Cardiac muscle cell (in vitro differentiated cells and primary cell): ENCODE results near the gene TTN. TPM values are rescaled to one million over a fixed set of nuclear protein-coding genes. Genes with fewer than 3 reads are reported as not detected.
A peak's percentile ranks its signal among the peaks of the same experiment; 100 is the strongest.

ENCODE experiments used
- DNase-seq, 2 donors: peaks; one replicate each; pipeline versions ENCODE4 v3.0.0 to v3.0.0-alpha.2; 2010 to 2017; ENCODE audit warnings: low read depth in 1 of 2, low spot score in 1 of 2
- H3K27ac ChIP-seq: fragments of 200-600 bp; sonication (generic); 2 replicates; pipeline ENCODE4 v1.5.1; 2016
- H3K27me3 ChIP-seq: fragments of 200-600 bp; sonication (generic); 2 replicates; pipeline ENCODE4 v1.6.0; 2016; ENCODE audit warnings: control low read depth
- H3K36me3 ChIP-seq: fragments of 200-600 bp; sonication (generic); 2 replicates; pipeline ENCODE4 v1.5.1; 2016; ENCODE audit warnings: control low read depth
- H3K4me1 ChIP-seq: fragments of 200-600 bp; sonication (generic); 2 replicates; pipeline ENCODE4 v1.8.1; 2017; ENCODE audit warnings: low read depth, mild to moderate bottlenecking, mixed run types
- H3K4me3 ChIP-seq: fragments of 200-600 bp; sonication (generic); 2 replicates; pipeline ENCODE4 v1.5.1; 2016; ENCODE audit warnings: mild to moderate bottlenecking
- H3K9me3 ChIP-seq: fragments of 200-600 bp; sonication (generic); 2 replicates; pipeline ENCODE4 v1.5.1; 2017; ENCODE audit warnings: low read depth, mild to moderate bottlenecking, control low read depth
- polyA plus RNA-seq: library from polyadenylated mRNA; unstranded; fragments of >200 nt; fragmentation: Nextera tagmentation; extraction: Ambion mirVana; gene quantifications from 2 replicates; pipeline ENCODE4 v1.2.1, GENCODE V29; 2016
- total RNA-seq: library from RNA; depleted of rRNA; stranded (reverse); fragments of >200 nt; gene quantifications from 2 replicates; pipeline ENCODE4 v1.2.3, GENCODE V29; 2016
- TF ChIP-seq, protein P1 (sequence below): IDR thresholded peaks from 2 replicates; pipeline ENCODE4 v1.5.1; 2012; ENCODE audit warnings: low read depth, mild to moderate bottlenecking, low read length

Gene TTN
- total and polyA plus RNA-seq, 2 experiments from 2014 or later: 1,208 to 1,214 TPM

DNA sequence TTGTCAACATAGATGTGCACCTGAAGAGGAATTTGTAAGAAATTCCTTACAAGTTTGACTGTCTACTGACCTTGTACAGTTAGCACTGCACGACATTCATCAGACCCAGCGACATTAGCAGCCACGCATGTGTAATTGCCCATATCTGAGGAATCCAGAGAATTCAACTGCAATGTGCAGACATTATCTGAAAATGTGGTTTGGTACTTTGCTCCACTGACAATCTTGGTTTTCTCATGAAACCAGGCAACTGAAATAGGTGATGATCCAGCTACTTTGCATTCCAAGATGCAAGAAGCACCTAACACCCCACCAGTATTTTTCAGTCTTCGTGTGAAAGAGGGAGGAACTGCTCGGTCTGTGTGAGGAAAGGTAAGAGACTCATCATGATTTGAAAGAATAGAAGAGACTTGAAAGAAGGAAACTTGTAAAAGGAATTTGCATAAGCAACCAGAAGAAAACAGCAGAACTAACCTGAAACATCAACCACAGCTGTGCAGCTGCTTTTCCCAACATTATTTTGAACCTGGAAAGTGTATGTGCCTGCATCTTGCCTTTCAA is 83.4 kb downstream of the TTN start:
- H3K4me3 ChIP-seq: no peak overlapping the region
- TF ChIP-seq, protein P1, sequence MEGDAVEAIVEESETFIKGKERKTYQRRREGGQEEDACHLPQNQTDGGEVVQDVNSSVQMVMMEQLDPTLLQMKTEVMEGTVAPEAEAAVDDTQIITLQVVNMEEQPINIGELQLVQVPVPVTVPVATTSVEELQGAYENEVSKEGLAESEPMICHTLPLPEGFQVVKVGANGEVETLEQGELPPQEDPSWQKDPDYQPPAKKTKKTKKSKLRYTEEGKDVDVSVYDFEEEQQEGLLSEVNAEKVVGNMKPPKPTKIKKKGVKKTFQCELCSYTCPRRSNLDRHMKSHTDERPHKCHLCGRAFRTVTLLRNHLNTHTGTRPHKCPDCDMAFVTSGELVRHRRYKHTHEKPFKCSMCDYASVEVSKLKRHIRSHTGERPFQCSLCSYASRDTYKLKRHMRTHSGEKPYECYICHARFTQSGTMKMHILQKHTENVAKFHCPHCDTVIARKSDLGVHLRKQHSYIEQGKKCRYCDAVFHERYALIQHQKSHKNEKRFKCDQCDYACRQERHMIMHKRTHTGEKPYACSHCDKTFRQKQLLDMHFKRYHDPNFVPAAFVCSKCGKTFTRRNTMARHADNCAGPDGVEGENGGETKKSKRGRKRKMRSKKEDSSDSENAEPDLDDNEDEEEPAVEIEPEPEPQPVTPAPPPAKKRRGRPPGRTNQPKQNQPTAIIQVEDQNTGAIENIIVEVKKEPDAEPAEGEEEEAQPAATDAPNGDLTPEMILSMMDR: no peak
- H3K4me1 ChIP-seq: peaks cover 36% of the 10 kb centered on the region
- H3K36me3 ChIP-seq: peaks cover 100% of the 10 kb centered on the region
- H3K27me3 ChIP-seq: no peaks in the 10 kb centered on the region
- peak overlapping the region; percentile 84 for H3K27ac ChIP-seq
- H3K9me3 ChIP-seq: no peaks in the 10 kb centered on the region
- peak in 1 of 2 donors; percentile 33 for DNase-seq

DNA sequence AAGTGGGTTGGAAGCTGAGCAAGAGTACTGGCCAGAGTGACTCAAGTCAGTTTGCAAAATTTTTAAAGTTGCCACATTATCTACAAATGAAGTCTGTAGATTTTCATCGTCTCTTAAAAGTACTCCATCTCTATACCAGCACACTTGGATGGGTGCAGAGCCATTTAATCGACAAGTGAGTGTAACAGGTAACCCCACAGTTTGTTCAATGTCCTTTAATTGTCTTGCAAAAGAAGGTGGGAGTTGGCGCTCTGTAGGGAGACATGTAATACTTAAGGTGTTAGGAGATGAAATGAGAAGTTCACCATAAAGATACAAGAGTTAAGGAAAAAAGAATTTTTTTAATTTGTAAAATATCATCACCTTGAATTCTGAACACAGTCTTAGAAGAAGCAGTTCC is 84.9 kb downstream of the TTN start:
- H3K4me1 ChIP-seq: peaks cover 52% of the 10 kb centered on the region
- no peaks in the 10 kb centered on the region for H3K9me3 ChIP-seq
- H3K27ac ChIP-seq: peak overlapping the region; percentile 84
- no peak for DNase-seq
- peaks cover 100% of the 10 kb centered on the region for H3K36me3 ChIP-seq
- TF ChIP-seq, protein P1: no peak
- H3K27me3 ChIP-seq: no peaks in the 10 kb centered on the region
- no peak overlapping the region for H3K4me3 ChIP-seq

DNA sequence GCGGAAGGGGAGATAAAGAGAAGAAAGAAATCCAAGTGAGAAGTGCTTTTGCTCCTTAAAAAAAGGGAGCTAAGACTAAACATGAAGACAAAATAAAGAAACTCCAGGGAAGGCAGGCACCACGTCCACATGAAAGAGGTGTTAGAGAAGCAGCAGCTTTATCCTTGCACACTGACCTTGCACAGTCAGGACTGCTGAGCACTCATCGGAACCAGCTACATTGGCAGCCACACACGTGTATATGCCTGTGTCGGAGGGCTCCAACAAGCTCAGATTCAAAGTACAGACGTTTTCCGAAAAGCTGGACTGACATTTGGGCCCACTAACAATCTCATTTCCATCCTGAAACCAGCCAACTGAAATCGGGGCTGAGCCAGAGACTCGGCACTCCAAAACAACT is 88.2 kb downstream of the TTN start:
- peaks cover 69% of the 10 kb centered on the region for H3K4me1 ChIP-seq
- H3K27me3 ChIP-seq: no peaks in the 10 kb centered on the region
- DNase-seq: no peak
- no peaks in the 10 kb centered on the region for H3K9me3 ChIP-seq
- no peak overlapping the region for H3K4me3 ChIP-seq
- TF ChIP-seq, protein P1: no peak
- peaks cover 94% of the 10 kb centered on the region for H3K36me3 ChIP-seq
- H3K27ac ChIP-seq: peak overlapping the region; percentile 72

DNA sequence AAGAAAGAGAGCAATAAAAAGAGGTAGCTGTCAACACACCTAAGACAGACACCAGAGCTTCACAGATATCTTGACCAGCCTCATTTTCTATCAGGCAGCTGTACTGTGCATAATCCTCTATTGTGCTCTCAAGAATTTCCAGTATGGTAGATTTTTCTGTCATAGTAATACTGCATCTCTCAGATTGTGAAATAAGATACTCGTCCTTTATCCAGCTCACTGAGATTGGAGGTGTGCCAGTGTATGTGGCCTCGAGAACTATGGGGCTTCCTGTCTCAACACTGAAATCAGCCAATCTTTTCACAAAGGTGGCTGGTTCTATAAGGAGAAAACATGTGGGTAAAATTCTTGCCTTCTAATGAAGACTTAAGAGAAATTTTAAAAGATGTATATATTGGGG is 88.9 kb downstream of the TTN start:
- H3K4me1 ChIP-seq: peaks cover 69% of the 10 kb centered on the region
- peaks cover 94% of the 10 kb centered on the region for H3K36me3 ChIP-seq
- TF ChIP-seq, protein P1: no peak
- no peak for DNase-seq
- peak overlapping the region; percentile 72 for H3K27ac ChIP-seq
- H3K27me3 ChIP-seq: no peaks in the 10 kb centered on the region
- no peak overlapping the region for H3K4me3 ChIP-seq
- no peaks in the 10 kb centered on the region for H3K9me3 ChIP-seq

DNA sequence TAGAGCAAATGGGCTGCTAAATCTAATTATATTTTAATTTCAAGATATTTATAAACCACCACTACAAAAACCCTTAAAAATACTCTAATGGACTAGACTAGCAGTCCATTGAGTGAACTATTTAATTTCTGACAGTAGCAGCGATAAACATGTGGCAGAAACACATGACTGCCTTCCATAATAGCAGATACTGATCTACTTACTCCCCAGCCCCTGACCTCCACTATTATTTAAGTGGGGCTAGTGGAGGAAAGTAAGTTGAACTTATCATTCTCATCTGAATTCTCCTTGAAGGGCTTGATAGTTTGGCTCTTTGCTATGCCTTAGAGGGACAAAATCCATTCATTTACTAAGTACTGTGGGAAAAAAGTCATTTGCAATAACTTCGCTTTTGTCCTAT is 90.8 kb downstream of the TTN start:
- no peak overlapping the region for H3K4me3 ChIP-seq
- DNase-seq: no peak
- H3K36me3 ChIP-seq: peaks cover 94% of the 10 kb centered on the region
- H3K27ac ChIP-seq: peak overlapping the region; percentile 72
- TF ChIP-seq, protein P1: no peak
- no peaks in the 10 kb centered on the region for H3K9me3 ChIP-seq
- no peaks in the 10 kb centered on the region for H3K27me3 ChIP-seq
- H3K4me1 ChIP-seq: peaks cover 61% of the 10 kb centered on the region
